ENCODE data around the gene PAM.
"Not testable (repeated sequence)": the region's sequence is repeated elsewhere in the genome, so short reads cannot be mapped to it uniquely, and the experiment has no call there.

The PAM gene

GRCh38 chr5:102895234-102895633 lies 140.1 kb downstream of the PAM start:
- no peak for DNase-seq

- no peak for DNase-seq
Measured at GRCh38 chr5:102895976-102896375, 140.9 kb downstream of the PAM start.

GRCh38 chr5:102901424-102902134 lies 146.5 kb downstream of the PAM start:
- DNase-seq: no peak

- no peak for DNase-seq
Measured at GRCh38 chr5:102902135-102902448, 147.0 kb downstream of the PAM start.

- DNase-seq: no peak
Measured at GRCh38 chr5:102902647-102903046, 147.5 kb downstream of the PAM start.

- no peak for DNase-seq
Measured at GRCh38 chr5:102903074-102903871, 148.2 kb downstream of the PAM start.

- no peak for DNase-seq
Measured at GRCh38 chr5:102905056-102905455, 150.0 kb downstream of the PAM start.

- DNase-seq: not testable (repeated sequence)
Measured at GRCh38 chr5:102907099-102907498, 152.0 kb downstream of the PAM start.

- DNase-seq: no peak
Measured at GRCh38 chr5:102910240-102911226, 155.4 kb downstream of the PAM start.

GRCh38 chr5:102911973-102912372 lies 156.9 kb downstream of the PAM start:
- no peak for DNase-seq

GRCh38 chr5:102916109-102916508 lies 161.0 kb downstream of the PAM start:
- no peak for DNase-seq

GRCh38 chr5:102918986-102919610 lies 164.0 kb downstream of the PAM start:
- DNase-seq: no peak

GRCh38 chr5:102920762-102921161 lies 165.7 kb downstream of the PAM start:
- DNase-seq: no peak

- DNase-seq: no peak
Measured at GRCh38 chr5:102921341-102922044, 166.4 kb downstream of the PAM start.

- DNase-seq: no peak
Measured at GRCh38 chr5:102922111-102922720, 167.1 kb downstream of the PAM start.

GRCh38 chr5:102922799-102923477 lies 167.8 kb downstream of the PAM start:
- DNase-seq: no peak

- DNase-seq: no peak
Measured at GRCh38 chr5:102924963-102925362, 169.9 kb downstream of the PAM start.

- no peak for DNase-seq
Measured at GRCh38 chr5:102927007-102927406, 171.9 kb downstream of the PAM start.

- DNase-seq: no peak
Measured at GRCh38 chr5:102930244-102930643, 175.1 kb downstream of the PAM start.
